Activated B cell treated with CpG ODN at 0.5 μM for 24 hours (primary cell): ENCODE measurements around the gene WDR27. TPM values are rescaled to one million over a fixed set of nuclear protein-coding genes. Genes with fewer than 3 reads are reported as not detected.

Source experiments
- ATAC-seq: fragments of 200-7000 bp; cut with Tn5 transposase; one replicate; pipeline ENCODE4 v1.10.0; 2021; ENCODE audit warnings: low read depth, mild to moderate bottlenecking, moderate library complexity
- CTCF ChIA-PET: fragments of 350-600 bp; sonication (Branson Sonifier 250); formaldehyde crosslinking; loops from one replicate; lab custom pipeline; 2021; ENCODE audit warnings: antibody characterized with exemption; lab: Charles Lee
- POLR2A ChIA-PET: fragments of 350-600 bp; sonication (Branson Sonifier 250); formaldehyde crosslinking; loops from one replicate; lab custom pipeline; 2021; ENCODE audit warnings: antibody characterized with exemption; lab: Charles Lee
- DNase-seq: peaks from one replicate; pipeline ENCODE4 v3.0.0; 2022
- H3K27ac Mint-ChIP-seq: one replicate; pipeline ENCODE4 v1.8.0; 2020; ENCODE audit warnings: mixed read lengths
- H3K27me3 Mint-ChIP-seq: one replicate; pipeline ENCODE4 v1.8.0; 2021; ENCODE audit warnings: mixed read lengths
- H3K36me3 Mint-ChIP-seq: one replicate; pipeline ENCODE4 v1.8.0; 2021; ENCODE audit warnings: low read depth, mixed read lengths
- H3K4me1 Mint-ChIP-seq: one replicate; pipeline ENCODE4 v1.8.0; 2021; ENCODE audit warnings: mixed read lengths
- H3K4me3 Mint-ChIP-seq: one replicate; pipeline ENCODE4 v1.8.0; 2020; ENCODE audit warnings: mild to moderate bottlenecking, mixed read lengths
- H3K9me3 Mint-ChIP-seq: one replicate; pipeline ENCODE4 v1.8.0; 2020; ENCODE audit warnings: mixed read lengths
- CTCF ChIP-seq: fragments of 200-600 bp; IDR thresholded peaks from one replicate; pipeline ENCODE4 v1.8.0; 2022; ENCODE audit warnings: antibody characterized with exemption, mild to moderate bottlenecking
- intact Hi-C: fragments of 100-400 bp; cut with micrococcal nuclease; formaldehyde crosslinking; loops from one replicate; pipeline ENCODE4 v1.15.1; 2024
- total RNA-seq: library from RNA; stranded (reverse); gene quantifications from 2 replicates; pipeline ENCODE4 v1.2.3, GENCODE V29; 2022

Gene WDR27
- total RNA-seq, 1 donor from 2014 or later, result 49.1 TPM

GRCh38 chr6:169534039-169534421, 167.8 kb downstream of the WDR27 start:
- Mint-ChIP-seq H3K27ac (no peak overlapping the region), H3K9me3 (peaks cover 7% of the 10 kb centered on the region), H3K4me1 (no peaks in the 10 kb centered on the region), H3K4me3 (no peak overlapping the region), H3K27me3 (no peaks in the 10 kb centered on the region), H3K36me3 (peaks cover 9% of the 10 kb centered on the region)
- DNase-seq (no peak), ATAC-seq (no peak)
- POLR2A ChIA-PET, result no interaction called here
- CTCF ChIA-PET, result no interaction called here
- TF ChIP-seq CTCF, result no peak
- intact Hi-C loops, result no loop called here

- intact Hi-C loops, result no loop called here
These were observed 168.4 kb downstream of the WDR27 start for GRCh38 chr6:169533301-169534038.

GRCh38 chr6:169530752-169531123, 171.1 kb downstream of the WDR27 start:
- intact Hi-C loops, result no loop called here
- peaks cover 5% of the 10 kb centered on the region for H3K9me3 Mint-ChIP-seq
- POLR2A ChIA-PET, result no interaction called here
- no peaks in the 10 kb centered on the region for H3K27me3 Mint-ChIP-seq
- DNase-seq (no peak), ATAC-seq (no peak)
- CTCF ChIA-PET, result no interaction called here
- H3K36me3 Mint-ChIP-seq, result no peaks in the 10 kb centered on the region
- H3K27ac Mint-ChIP-seq, result no peak overlapping the region
- no peak for TF ChIP-seq CTCF
- no peak overlapping the region for H3K4me3 Mint-ChIP-seq
- no peaks in the 10 kb centered on the region for H3K4me1 Mint-ChIP-seq

More at GRCh38 chr6:169533301-169534038, 168.4 kb downstream of the WDR27 start:
- no peak for DNase-seq
- Mint-ChIP-seq H3K27me3 (no peaks in the 10 kb centered on the region), H3K9me3 (peaks cover 7% of the 10 kb centered on the region), H3K27ac (no peak overlapping the region), H3K4me1 (no peaks in the 10 kb centered on the region), H3K36me3 (peaks cover 9% of the 10 kb centered on the region), H3K4me3 (no peak overlapping the region)
- ChIA-PET POLR2A (no interaction called here), CTCF (no interaction called here)
- no peak for ATAC-seq
- TF ChIP-seq CTCF, result no peak

GRCh38 chr6:169529931-169530751, 171.7 kb downstream of the WDR27 start:
- intact Hi-C loops, result no loop called here

More at GRCh38 chr6:169529931-169530751, 171.7 kb downstream of the WDR27 start:
- CTCF ChIA-PET, result no interaction called here
- H3K36me3 Mint-ChIP-seq, result no peaks in the 10 kb centered on the region
- no peak overlapping the region for H3K27ac Mint-ChIP-seq
- H3K9me3 Mint-ChIP-seq, result peaks cover 5% of the 10 kb centered on the region
- H3K4me1 Mint-ChIP-seq, result no peaks in the 10 kb centered on the region
- no peak overlapping the region for H3K4me3 Mint-ChIP-seq
- ATAC-seq (no peak), DNase-seq (no peak)
- H3K27me3 Mint-ChIP-seq, result no peaks in the 10 kb centered on the region
- TF ChIP-seq CTCF, result no peak
- POLR2A ChIA-PET, result no interaction called here
